Endothelial cell of umbilical vein (primary cell): ENCODE data around the gene MAP3K1. TPM values are rescaled to one million over a fixed set of nuclear protein-coding genes. Genes with fewer than 3 reads are reported as not detected.

ENCODE experiments used
- BruUV-seq: library from RNA; stranded (reverse); fragments of 400-500 nt; replicated peaks from 2 replicates; lab custom pipeline; 2021; lab: Mats Ljungman, UMichigan
- CTCF ChIA-PET: fragments of 300-600, 350-600 bp; sonication (Branson Sonifier 250); formaldehyde crosslinking; loops from one replicate; lab custom pipeline; 2021; ENCODE audit warnings: antibody characterized with exemption, inconsistent platforms; lab: Charles Lee
- POLR2A ChIA-PET: fragments of 300-600, 350-600 bp; sonication (Branson Sonifier 250); formaldehyde crosslinking; loops from one replicate; lab custom pipeline; 2021; ENCODE audit warnings: antibody characterized with exemption, inconsistent platforms; lab: Charles Lee
- DNase-seq: peaks from one replicate; pipeline ENCODE4 v3.0.0-alpha.2; 2011; ENCODE audit warnings: low read depth, low spot score
- FAIRE-seq: peaks from 2 replicates; lab custom pipeline; 2011; peaks lifted over from hg19 to GRCh38; lab: Jason Lieb, UNC
- H2AFZ ChIP-seq: 2 replicates; pipeline ENCODE4 v1.6.0; 2012; ENCODE audit warnings: low read depth, low read length, control low read depth, inconsistent platforms
- H3K27ac ChIP-seq: 2 replicates; pipeline ENCODE4 v1.5.1; 2011; ENCODE audit warnings: low read depth, mild to moderate bottlenecking, control low read depth, low read length, moderate library complexity; ENCODE audit not compliant: insufficient read depth
- H3K27me3 ChIP-seq, 2 experiments: 2 replicates each; pipeline versions ENCODE4 v1.6.0 to v1.6.1; 2011; ENCODE audit warnings: low read length in 2 of 2, mixed read lengths in 1 of 2; ENCODE audit not compliant: control insufficient read depth in 2 of 2, insufficient read depth in 2 of 2
- H3K36me3 ChIP-seq, 2 experiments: 2 replicates in 1 of 2; 3 replicates in 1 of 2; pipeline ENCODE4 v1.5.1; 2011; ENCODE audit warnings: low read length in 2 of 2, mild to moderate bottlenecking in 1 of 2, moderate library complexity in 1 of 2; ENCODE audit not compliant: control insufficient read depth in 2 of 2, insufficient read depth in 2 of 2; ENCODE audit errors: extremely low read depth in 1 of 2
- H3K4me1 ChIP-seq: 3 replicates; pipeline ENCODE4 v1.5.1; 2011; ENCODE audit warnings: mild to moderate bottlenecking, low read length; ENCODE audit not compliant: control insufficient read depth, insufficient read depth; ENCODE audit errors: extremely low read depth
- H3K4me2 ChIP-seq: 2 replicates; pipeline ENCODE4 v1.6.1; 2011; ENCODE audit warnings: low read length, control low read depth, mixed read lengths; ENCODE audit not compliant: insufficient read depth
- H3K4me3 ChIP-seq, 3 experiments: fragments of 200-600 bp in 1 of 3; sonication (generic), shearing (Covaris generic) in 1 of 3; replicated peaks in 1 of 3; 2 replicates each; pipeline ENCODE4 v1.5.1; 2011 to 2016; ENCODE audit warnings: control low read depth in 3 of 3, low read length in 3 of 3, mild to moderate bottlenecking in 2 of 3, inconsistent platforms in 1 of 3, low read depth in 1 of 3, moderate library complexity in 1 of 3; ENCODE audit not compliant: insufficient read depth in 1 of 3
- H3K79me2 ChIP-seq: 2 replicates; pipeline ENCODE4 v1.6.0; 2012; ENCODE audit warnings: low read length, inconsistent platforms; ENCODE audit not compliant: control insufficient read depth, insufficient read depth
- H3K9ac ChIP-seq: replicated peaks from 2 replicates; pipeline ENCODE3; 2011; ENCODE audit warnings: low read length, control low read depth; ENCODE audit not compliant: insufficient read depth; ENCODE audit errors: extremely low read depth
- H3K9me1 ChIP-seq: replicated peaks from 3 replicates; pipeline ENCODE4 v1.6.0; 2011; ENCODE audit warnings: mild to moderate bottlenecking, low read length; ENCODE audit not compliant: control insufficient read depth, insufficient read depth; ENCODE audit errors: extremely low read depth
- H3K9me3 ChIP-seq: replicated peaks from 2 replicates; pipeline ENCODE4 v1.5.1; 2012; ENCODE audit warnings: low read length, inconsistent platforms; ENCODE audit not compliant: control insufficient read depth, insufficient read depth
- H4K20me1 ChIP-seq: replicated peaks from 2 replicates; pipeline ENCODE3; 2011; ENCODE audit warnings: mild to moderate bottlenecking, low read length; ENCODE audit not compliant: control insufficient read depth, insufficient read depth; ENCODE audit errors: extremely low read depth
- CTCF ChIP-seq, 2 donors: IDR thresholded peaks; 1 replicate in 1 of 2; 2 replicates in 1 of 2; pipeline ENCODE4 v1.5.1; 2011; ENCODE audit warnings: low read length in 2 of 2, mild to moderate bottlenecking in 2 of 2, moderate library complexity in 2 of 2, control low read depth in 1 of 2, inconsistent platforms in 1 of 2, low read depth in 1 of 2; ENCODE audit not compliant: insufficient read depth in 1 of 2; ENCODE audit errors: extremely low read depth in 1 of 2
- EZH2 ChIP-seq: IDR thresholded peaks from 2 replicates; pipeline ENCODE4 v1.6.1; 2012; ENCODE audit warnings: borderline replicate concordance, low read depth, mild to moderate bottlenecking, moderate library complexity, low read length, inconsistent platforms; ENCODE audit not compliant: severe bottlenecking
- FOS ChIP-seq: IDR thresholded peaks from 2 replicates; pipeline ENCODE4 v1.6.1; 2011; ENCODE audit warnings: mild to moderate bottlenecking, low read length, moderate library complexity, borderline replicate concordance; ENCODE audit not compliant: insufficient read depth
- GATA2 ChIP-seq: IDR thresholded peaks from 2 replicates; pipeline ENCODE4 v1.7.0; 2011; ENCODE audit warnings: low read depth, mild to moderate bottlenecking, moderate library complexity, mixed read lengths, low read length; ENCODE audit not compliant: insufficient read length, insufficient read depth
- JUN ChIP-seq: IDR thresholded peaks from 2 replicates; pipeline ENCODE4 v1.6.1; 2011; ENCODE audit warnings: borderline replicate concordance, low read depth; ENCODE audit not compliant: insufficient read length, insufficient read depth
- MAX ChIP-seq: IDR thresholded peaks from 2 replicates; pipeline ENCODE4 v1.6.1; 2011; ENCODE audit not compliant: insufficient read depth, insufficient read length
- MYC ChIP-seq: IDR thresholded peaks from one replicate; pipeline ENCODE4 v1.6.1; 2011; ENCODE audit warnings: mild to moderate bottlenecking, low read depth, low read length
- POLR2A ChIP-seq: IDR thresholded peaks from 2 replicates; pipeline ENCODE4 v1.6.1; 2012; ENCODE audit warnings: low read depth, mild to moderate bottlenecking, control low read depth, low read length
- POLR2AphosphoS5 ChIP-seq: IDR thresholded peaks from 2 replicates; pipeline ENCODE4 v1.6.1; 2012; ENCODE audit warnings: low read depth, mild to moderate bottlenecking, control low read depth, low read length, moderate library complexity; ENCODE audit not compliant: insufficient read depth
- dilution Hi-C: fragments of 300-500 bp; cut with MboI; formaldehyde crosslinking; loops from one replicate; pipeline ENCODE4 v1.15.0; 2019; ENCODE audit warnings: low sequenced_read_pairs; ENCODE audit not compliant: extremely low pct_ligation_motif_present
- intact Hi-C: fragments of 100-400 bp; cut with micrococcal nuclease; formaldehyde crosslinking; loops from one replicate; pipeline ENCODE4 v1.10.0; 2022
- polyA plus RNA-seq, 4 experiments: library from polyadenylated mRNA; depleted of rRNA in 3 of 4; stranded (reverse) in 3 of 4; unstranded in 1 of 4; fragments of >200 nt; gene quantifications; 2 replicates each; pipeline versions ENCODE4 v1.2.1 to v1.2.3, GENCODE V29; 2011 to 2012; ENCODE audit warnings: missing spikeins in 1 of 4
- total RNA-seq: library from RNA; stranded (reverse); gene quantifications from 2 replicates; pipeline ENCODE4 v1.2.3, GENCODE V29; 2021

Gene MAP3K1
- total and polyA plus RNA-seq, 2 donors (not counting 3 experiments of a cell fraction or from before 2014, with no cell fraction given) = 5.7 to 14.4 TPM

GRCh38 chr5:56913766-56914165 lies 98.4 kb downstream of the MAP3K1 start:
- no peaks in the 10 kb centered on the region for H3K79me2 ChIP-seq
- no peaks in the 10 kb centered on the region for H3K27me3 ChIP-seq
- ChIA-PET POLR2A (no interaction called here), CTCF (no interaction called here)
- H3K36me3 ChIP-seq = no peaks in the 10 kb centered on the region
- dilution Hi-C loops = no loop called here
- no peaks in the 10 kb centered on the region for H3K9me1 ChIP-seq
- no TSS peak for BruUV-seq
- FAIRE-seq (no peak), DNase-seq (no peak)
- no peak overlapping the region for H3K4me2 ChIP-seq
- TF ChIP-seq EZH2 (no peak), MYC (no peak), MAX (no peak), POLR2A (no peak), GATA2 (no peak), POLR2AphosphoS5 (no peak), CTCF (IDR thresholded peaks at IDR 0.05; ENCODE audit: extremely low read depth in 1 of 2, insufficient read depth in 1 of 2, low read depth in 1 of 2, low read length in 2 of 2) (no peak), FOS (no peak), JUN (no peak)
- H3K27ac ChIP-seq = no peak overlapping the region
- H3K4me1 ChIP-seq = peaks cover 5% of the 10 kb centered on the region
- H4K20me1 ChIP-seq = no peaks in the 10 kb centered on the region
- H3K4me3 ChIP-seq = no peak overlapping the region
- H3K9ac ChIP-seq = no peak overlapping the region
- no peaks in the 10 kb centered on the region for H3K9me3 ChIP-seq
- no peak overlapping the region for H2AFZ ChIP-seq
- intact Hi-C loops = no loop called here
